ENCODE measurements around the gene CDH4.

DNA sequence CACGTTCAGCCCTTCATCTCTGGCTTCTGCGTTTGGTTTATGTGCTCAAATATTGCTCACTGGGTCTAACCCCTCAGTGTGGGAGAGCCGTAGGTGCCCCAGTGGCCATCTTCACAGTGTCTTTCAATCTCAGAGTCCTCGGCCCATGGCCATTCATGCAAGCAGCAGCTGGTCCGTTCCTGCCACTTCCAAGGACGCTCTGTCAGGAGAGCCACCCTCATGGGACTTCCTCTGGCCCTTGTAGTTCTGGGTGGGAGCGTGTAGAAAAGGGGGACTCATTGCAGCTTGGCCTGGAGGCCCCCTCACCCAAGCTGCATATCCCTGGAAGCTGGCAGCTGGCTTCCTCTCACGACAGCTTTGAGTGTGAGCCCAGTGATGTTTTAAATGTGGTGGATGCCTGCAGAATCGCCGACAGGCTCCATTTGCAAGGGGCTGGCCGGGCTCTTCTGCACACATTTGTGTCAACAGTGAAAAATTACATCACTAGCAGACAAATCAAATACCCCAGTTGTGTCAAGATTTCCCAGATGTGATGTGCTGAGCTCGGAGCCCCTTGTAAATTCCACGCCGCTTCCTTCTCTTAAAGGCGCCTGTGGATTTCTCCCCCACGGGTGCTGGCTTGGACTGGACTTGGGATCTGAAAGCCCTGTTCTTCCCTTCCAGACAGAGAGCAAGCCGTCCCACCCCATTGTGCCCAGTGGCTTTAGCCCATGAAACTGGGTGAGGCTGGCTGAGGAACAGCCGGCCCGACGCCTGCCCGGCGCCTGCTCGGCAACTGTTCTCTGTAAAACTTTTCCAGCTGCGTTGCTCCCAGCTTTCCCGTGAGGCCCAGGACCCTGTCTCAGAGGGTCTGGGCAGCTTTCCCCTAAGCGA, 453.6 kb downstream of the CDH4 start:
- TF ChIP-seq, protein P1, sequence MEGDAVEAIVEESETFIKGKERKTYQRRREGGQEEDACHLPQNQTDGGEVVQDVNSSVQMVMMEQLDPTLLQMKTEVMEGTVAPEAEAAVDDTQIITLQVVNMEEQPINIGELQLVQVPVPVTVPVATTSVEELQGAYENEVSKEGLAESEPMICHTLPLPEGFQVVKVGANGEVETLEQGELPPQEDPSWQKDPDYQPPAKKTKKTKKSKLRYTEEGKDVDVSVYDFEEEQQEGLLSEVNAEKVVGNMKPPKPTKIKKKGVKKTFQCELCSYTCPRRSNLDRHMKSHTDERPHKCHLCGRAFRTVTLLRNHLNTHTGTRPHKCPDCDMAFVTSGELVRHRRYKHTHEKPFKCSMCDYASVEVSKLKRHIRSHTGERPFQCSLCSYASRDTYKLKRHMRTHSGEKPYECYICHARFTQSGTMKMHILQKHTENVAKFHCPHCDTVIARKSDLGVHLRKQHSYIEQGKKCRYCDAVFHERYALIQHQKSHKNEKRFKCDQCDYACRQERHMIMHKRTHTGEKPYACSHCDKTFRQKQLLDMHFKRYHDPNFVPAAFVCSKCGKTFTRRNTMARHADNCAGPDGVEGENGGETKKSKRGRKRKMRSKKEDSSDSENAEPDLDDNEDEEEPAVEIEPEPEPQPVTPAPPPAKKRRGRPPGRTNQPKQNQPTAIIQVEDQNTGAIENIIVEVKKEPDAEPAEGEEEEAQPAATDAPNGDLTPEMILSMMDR (IDR thresholded peaks at IDR 0.05; ENCODE audit: insufficient read depth, low read length, poor library complexity, severe bottlenecking) = no peak
- TF ChIP-seq EZH2phosphoT487 (conservative IDR thresholded peaks at IDR 0.05; ENCODE audit: low read length) = no peak
